Measurements from ENCODE around the gene NLRP1.
"Not testable (repeated sequence)": the region's sequence is repeated elsewhere in the genome, so short reads cannot be mapped to it uniquely, and the experiment has no call there.

NLRP1 gene

GRCh38 chr17:5581655-5582054 is 2.7 kb downstream of the NLRP1 start:
- Histone ChIP-seq H4K91ac (ENCODE audit: low read depth, low read length, poor library complexity) (no peak overlapping the region), H3K23ac (ENCODE audit: low read depth, low read length, poor library complexity) (no peak overlapping the region), H3K27me3 (ENCODE audit: control insufficient read depth in 3 of 3, insufficient read depth in 3 of 3, low read depth in 1 of 3, low read length in 3 of 3) (no peaks in the 10 kb centered on the region), H2AK5ac (ENCODE audit: low read depth, low read length) (no peak overlapping the region), H3K4me1 (ENCODE audit: control insufficient read depth in 2 of 2, insufficient read depth in 1 of 2, low read depth in 1 of 2, low read length in 2 of 2) (no peaks in the 10 kb centered on the region), H2BK5ac (ENCODE audit: low read length) (no peak overlapping the region), H3K27ac (replicated peaks; ENCODE audit: low read length) (no peak overlapping the region), H2BK120ac (ENCODE audit: low read depth, low read length) (no peak overlapping the region), H3K4ac (ENCODE audit: low read length) (no peak overlapping the region), H3K18ac (ENCODE audit: low read length) (peak overlapping the region; percentile 70), H3K4me2 (ENCODE audit: insufficient read depth, low read length, poor library complexity, severe bottlenecking) (no peak overlapping the region), H2AFZ (ENCODE audit: low read length) (no peak overlapping the region), H3K36me3 (replicated peaks in 1 of 2; ENCODE audit: control insufficient read depth in 2 of 2, insufficient read depth in 2 of 2, low read length in 2 of 2) (no peaks in the 10 kb centered on the region), H3K14ac (ENCODE audit: low read length) (no peak overlapping the region), H3K4me3 (ENCODE audit: low read length in 2 of 2) (no peak overlapping the region), H4K8ac (ENCODE audit: low read depth, low read length) (no peak overlapping the region), H2BK15ac (ENCODE audit: low read length) (peak overlapping the region; percentile 37), H2BK12ac (ENCODE audit: low read length) (no peak overlapping the region), H3K9ac (ENCODE audit: low read depth, low read length, poor library complexity) (no peak overlapping the region), H3K79me1 (ENCODE audit: low read depth, low read length) (no peaks in the 10 kb centered on the region), H3K9me3 (replicated peaks in 1 of 2; ENCODE audit: control insufficient read depth in 2 of 2, insufficient read depth in 1 of 2, low read depth in 1 of 2, low read length in 2 of 2) (no peaks in the 10 kb centered on the region)
- WGBS, 2 donors (ENCODE audit: extremely low coverage in 2 of 2, insufficient read length in 2 of 2, insufficient replicate concordance in 1 of 2): no CpG with 5 or more reads among the region's 3 CpGs
- DNase-seq (ENCODE audit: low spot score): no peak

DNA sequence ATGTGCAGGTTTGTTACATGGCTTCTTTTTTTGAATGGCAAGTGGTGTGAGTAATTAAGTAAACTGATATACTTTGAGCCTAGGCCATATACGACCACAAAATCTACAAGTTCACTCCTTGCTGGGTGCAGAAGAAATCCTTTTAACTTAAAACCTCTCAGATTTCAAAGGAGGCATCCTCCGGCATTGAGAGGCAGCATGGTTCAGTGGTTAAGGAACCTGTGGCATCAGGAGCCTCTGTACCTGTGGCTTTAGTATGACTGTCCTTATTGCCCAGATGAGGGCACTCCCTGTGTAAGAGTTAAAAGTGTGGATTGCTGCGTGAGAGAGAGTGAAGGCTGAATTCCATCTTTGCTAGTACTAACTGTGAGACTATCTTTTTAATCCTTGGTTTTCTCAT is 3.3 kb downstream of the NLRP1 start:
- Histone ChIP-seq H2BK5ac (ENCODE audit: low read length) (no peak overlapping the region), H2BK120ac (ENCODE audit: low read depth, low read length) (no peak overlapping the region), H3K18ac (ENCODE audit: low read length) (no peak overlapping the region), H4K91ac (ENCODE audit: low read depth, low read length, poor library complexity) (no peak overlapping the region), H3K36me3 (replicated peaks in 1 of 2; ENCODE audit: control insufficient read depth in 2 of 2, insufficient read depth in 2 of 2, low read length in 2 of 2) (no peaks in the 10 kb centered on the region), H2BK15ac (ENCODE audit: low read length) (no peak overlapping the region), H2AK5ac (ENCODE audit: low read depth, low read length) (no peak overlapping the region), H3K9ac (ENCODE audit: low read depth, low read length, poor library complexity) (no peak overlapping the region), H2AFZ (ENCODE audit: low read length) (no peak overlapping the region), H3K14ac (ENCODE audit: low read length) (no peak overlapping the region), H3K9me3 (replicated peaks in 1 of 2; ENCODE audit: control insufficient read depth in 2 of 2, insufficient read depth in 1 of 2, low read depth in 1 of 2, low read length in 2 of 2) (no peaks in the 10 kb centered on the region), H3K4me1 (ENCODE audit: control insufficient read depth in 2 of 2, insufficient read depth in 1 of 2, low read depth in 1 of 2, low read length in 2 of 2) (no peaks in the 10 kb centered on the region), H3K79me1 (ENCODE audit: low read depth, low read length) (no peaks in the 10 kb centered on the region), H4K8ac (ENCODE audit: low read depth, low read length) (peak overlapping the region; percentile 43), H3K4me2 (ENCODE audit: insufficient read depth, low read length, poor library complexity, severe bottlenecking) (no peak overlapping the region), H2BK12ac (ENCODE audit: low read length) (no peak overlapping the region), H3K4me3 (ENCODE audit: low read length in 2 of 2) (no peak overlapping the region), H3K4ac (ENCODE audit: low read length) (no peak overlapping the region), H3K27me3 (ENCODE audit: control insufficient read depth in 3 of 3, insufficient read depth in 3 of 3, low read depth in 1 of 3, low read length in 3 of 3) (no peaks in the 10 kb centered on the region), H3K23ac (ENCODE audit: low read depth, low read length, poor library complexity) (no peak overlapping the region), H3K27ac (replicated peaks; ENCODE audit: low read length) (no peak overlapping the region)
- no peak for DNase-seq (ENCODE audit: low spot score)
- no CpG with 5 or more reads among the region's 3 CpGs for WGBS, 2 donors (ENCODE audit: extremely low coverage in 2 of 2, insufficient read length in 2 of 2, insufficient replicate concordance in 1 of 2)

DNA sequence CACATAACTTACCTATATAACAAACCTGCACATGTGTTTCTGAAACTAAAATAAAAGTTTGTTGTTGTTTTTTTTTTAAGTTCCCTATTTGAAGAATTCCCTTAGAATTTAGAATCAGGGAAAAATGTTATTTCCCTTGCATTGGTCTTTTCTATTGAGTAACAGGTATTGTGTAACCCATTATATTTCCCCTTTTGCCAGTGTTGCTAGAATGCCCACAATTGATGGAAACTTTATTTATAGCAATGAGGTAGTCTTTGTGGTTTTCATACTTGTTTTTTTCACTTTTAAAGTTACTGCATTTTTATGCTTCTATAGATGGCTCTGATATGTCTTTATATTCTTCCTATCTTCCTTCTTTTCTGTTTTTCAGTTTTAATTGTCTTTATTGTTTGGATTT is 3.9 kb downstream of the NLRP1 start:
- H2BK12ac ChIP-seq (ENCODE audit: low read length): no peak overlapping the region
- no peaks in the 10 kb centered on the region for H3K36me3 ChIP-seq (replicated peaks in 1 of 2; ENCODE audit: control insufficient read depth in 2 of 2, insufficient read depth in 2 of 2, low read length in 2 of 2)
- no peak overlapping the region for H4K8ac ChIP-seq (ENCODE audit: low read depth, low read length)
- no peak overlapping the region for H3K14ac ChIP-seq (ENCODE audit: low read length)
- H2AFZ ChIP-seq (ENCODE audit: low read length): no peak overlapping the region
- no peaks in the 10 kb centered on the region for H3K4me1 ChIP-seq (ENCODE audit: control insufficient read depth in 2 of 2, insufficient read depth in 1 of 2, low read depth in 1 of 2, low read length in 2 of 2)
- no peak overlapping the region for H4K91ac ChIP-seq (ENCODE audit: low read depth, low read length, poor library complexity)
- H3K18ac ChIP-seq (ENCODE audit: low read length): no peak overlapping the region
- H3K79me1 ChIP-seq (ENCODE audit: low read depth, low read length): no peaks in the 10 kb centered on the region
- no peak overlapping the region for H2BK120ac ChIP-seq (ENCODE audit: low read depth, low read length)
- H3K9me3 ChIP-seq (replicated peaks in 1 of 2; ENCODE audit: control insufficient read depth in 2 of 2, insufficient read depth in 1 of 2, low read depth in 1 of 2, low read length in 2 of 2): no peaks in the 10 kb centered on the region
- no peak overlapping the region for H3K4ac ChIP-seq (ENCODE audit: low read length)
- no peak overlapping the region for H2BK5ac ChIP-seq (ENCODE audit: low read length)
- no peak overlapping the region for H2AK5ac ChIP-seq (ENCODE audit: low read depth, low read length)
- H3K4me3 ChIP-seq (ENCODE audit: low read length in 2 of 2): no peak overlapping the region
- no peak overlapping the region for H3K4me2 ChIP-seq (ENCODE audit: insufficient read depth, low read length, poor library complexity, severe bottlenecking)
- no peak overlapping the region for H3K27ac ChIP-seq (replicated peaks; ENCODE audit: low read length)
- DNase-seq (ENCODE audit: low spot score): no peak
- no peaks in the 10 kb centered on the region for H3K27me3 ChIP-seq (ENCODE audit: control insufficient read depth in 3 of 3, insufficient read depth in 3 of 3, low read depth in 1 of 3, low read length in 3 of 3)
- H3K23ac ChIP-seq (ENCODE audit: low read depth, low read length, poor library complexity): no peak overlapping the region
- H2BK15ac ChIP-seq (ENCODE audit: low read length): no peak overlapping the region
- no peak overlapping the region for H3K9ac ChIP-seq (ENCODE audit: low read depth, low read length, poor library complexity)

DNA sequence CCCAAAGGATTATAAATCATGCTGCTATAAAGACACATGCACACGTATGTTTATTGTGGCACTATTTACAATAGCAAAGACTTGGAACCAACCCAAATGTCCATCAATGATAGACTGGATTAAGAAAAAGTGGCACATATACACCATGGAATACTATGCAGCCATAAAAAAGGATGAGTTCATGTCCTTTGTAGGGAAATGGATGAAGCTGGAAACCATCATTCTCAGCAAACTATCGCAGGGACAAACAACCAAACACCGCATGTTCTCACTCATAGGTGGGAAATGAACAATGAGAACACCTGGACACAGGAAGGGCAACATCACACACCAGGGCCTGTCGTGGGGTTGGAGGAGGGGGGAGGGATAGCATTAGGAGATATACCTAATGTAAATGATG is 5.5 kb downstream of the NLRP1 start:
- not testable (repeated sequence) for H3K9me3 ChIP-seq (replicated peaks in 1 of 2; ENCODE audit: control insufficient read depth in 2 of 2, insufficient read depth in 1 of 2, low read depth in 1 of 2, low read length in 2 of 2); H3K23ac ChIP-seq (ENCODE audit: low read depth, low read length, poor library complexity); H4K91ac ChIP-seq (ENCODE audit: low read depth, low read length, poor library complexity); H4K8ac ChIP-seq (ENCODE audit: low read depth, low read length); H2BK12ac ChIP-seq (ENCODE audit: low read length); H3K4me3 ChIP-seq (ENCODE audit: low read length in 2 of 2); H3K14ac ChIP-seq (ENCODE audit: low read length); DNase-seq (ENCODE audit: low spot score); H3K18ac ChIP-seq (ENCODE audit: low read length); H3K9ac ChIP-seq (ENCODE audit: low read depth, low read length, poor library complexity); H2AK5ac ChIP-seq (ENCODE audit: low read depth, low read length); H3K79me1 ChIP-seq (ENCODE audit: low read depth, low read length); H2AFZ ChIP-seq (ENCODE audit: low read length); H2BK5ac ChIP-seq (ENCODE audit: low read length); H3K27ac ChIP-seq (replicated peaks; ENCODE audit: low read length); H3K4me1 ChIP-seq (ENCODE audit: control insufficient read depth in 2 of 2, insufficient read depth in 1 of 2, low read depth in 1 of 2, low read length in 2 of 2); H2BK120ac ChIP-seq (ENCODE audit: low read depth, low read length); H3K4me2 ChIP-seq (ENCODE audit: insufficient read depth, low read length, poor library complexity, severe bottlenecking); H3K27me3 ChIP-seq (ENCODE audit: control insufficient read depth in 3 of 3, insufficient read depth in 3 of 3, low read depth in 1 of 3, low read length in 3 of 3); H3K36me3 ChIP-seq (replicated peaks in 1 of 2; ENCODE audit: control insufficient read depth in 2 of 2, insufficient read depth in 2 of 2, low read length in 2 of 2); H3K4ac ChIP-seq (ENCODE audit: low read length); H2BK15ac ChIP-seq (ENCODE audit: low read length)
- WGBS, 2 donors (ENCODE audit: extremely low coverage in 2 of 2, insufficient read length in 2 of 2, insufficient replicate concordance in 1 of 2): no CpG with 5 or more reads among the region's 4 CpGs

All from neuronal stem cell (in vitro differentiated cells).